Measurements from ENCODE around the gene HDAC4.

HDAC4 gene

GRCh38 chr2:239001794-239002193 is 399.0 kb downstream of the HDAC4 start:
- Histone ChIP-seq H3K27ac (no peak overlapping the region), H3K9ac (no peak overlapping the region), H3K27me3 (no peaks in the 10 kb centered on the region), H3K4me1 (peaks cover 0 to 4% (median 2%) of the 10 kb centered on the region in 10 experiments; a peak in 16 of 20 replicates), H3K4me3 (no peak overlapping the region), H3K4me2 (no peak overlapping the region), H4K20me1 (no peaks in the 10 kb centered on the region), H3K36me3 (no peaks in the 10 kb centered on the region), H3K9me3 (replicated peaks in 1 of 11) (peaks cover 13 to 30% (median 23%) of the 10 kb centered on the region in 11 experiments; a peak in 21 of 22 replicates)
- TF ChIP-seq Cebpa-rat (IDR thresholded peaks at IDR 0.05) = no peak

GRCh38 chr2:239000500-239001073 is 400.2 kb downstream of the HDAC4 start:
- H3K9me3 ChIP-seq (replicated peaks in 1 of 11) = peaks cover 13 to 32% (median 23%) of the 10 kb centered on the region in 11 experiments; a peak in 21 of 22 replicates
- no peak overlapping the region for H3K27ac ChIP-seq
- no peaks in the 10 kb centered on the region for H3K36me3 ChIP-seq
- no peaks in the 10 kb centered on the region for H3K27me3 ChIP-seq
- H3K9ac ChIP-seq = no peak overlapping the region
- no peak for TF ChIP-seq Cebpa-rat (IDR thresholded peaks at IDR 0.05)
- H3K4me3 ChIP-seq = no peak overlapping the region
- no peaks in the 10 kb centered on the region for H4K20me1 ChIP-seq
- no peak overlapping the region for H3K4me2 ChIP-seq
- no peaks in the 10 kb centered on the region for H3K4me1 ChIP-seq

- TF ChIP-seq Cebpa-rat (IDR thresholded peaks at IDR 0.05) = no peak
- Histone ChIP-seq H3K27me3 (no peaks in the 10 kb centered on the region), H3K27ac (no peak overlapping the region), H3K9ac (no peak overlapping the region), H3K4me2 (no peak overlapping the region), H3K9me3 (replicated peaks in 1 of 11) (peaks cover 16 to 36% (median 26%) of the 10 kb centered on the region in 11 experiments), H3K4me3 (no peak overlapping the region), H3K36me3 (no peaks in the 10 kb centered on the region), H4K20me1 (no peaks in the 10 kb centered on the region), H3K4me1 (no peaks in the 10 kb centered on the region)
Observed at GRCh38 chr2:239000089-239000488, 400.7 kb downstream of the HDAC4 start.

- peaks cover 23 to 44% (median 33%) of the 10 kb centered on the region in 11 experiments for H3K9me3 ChIP-seq (replicated peaks in 1 of 11)
- H4K20me1 ChIP-seq = no peaks in the 10 kb centered on the region
- no peak overlapping the region for H3K4me3 ChIP-seq
- H3K27ac ChIP-seq = no peak overlapping the region
- H3K4me1 ChIP-seq = no peaks in the 10 kb centered on the region
- TF ChIP-seq Cebpa-rat (IDR thresholded peaks at IDR 0.05) = no peak
- H3K36me3 ChIP-seq = no peaks in the 10 kb centered on the region
- no peak overlapping the region for H3K4me2 ChIP-seq
- H3K27me3 ChIP-seq = no peaks in the 10 kb centered on the region
- no peak overlapping the region for H3K9ac ChIP-seq
Observed at GRCh38 chr2:238999291-238999741, 401.5 kb downstream of the HDAC4 start.

DNA sequence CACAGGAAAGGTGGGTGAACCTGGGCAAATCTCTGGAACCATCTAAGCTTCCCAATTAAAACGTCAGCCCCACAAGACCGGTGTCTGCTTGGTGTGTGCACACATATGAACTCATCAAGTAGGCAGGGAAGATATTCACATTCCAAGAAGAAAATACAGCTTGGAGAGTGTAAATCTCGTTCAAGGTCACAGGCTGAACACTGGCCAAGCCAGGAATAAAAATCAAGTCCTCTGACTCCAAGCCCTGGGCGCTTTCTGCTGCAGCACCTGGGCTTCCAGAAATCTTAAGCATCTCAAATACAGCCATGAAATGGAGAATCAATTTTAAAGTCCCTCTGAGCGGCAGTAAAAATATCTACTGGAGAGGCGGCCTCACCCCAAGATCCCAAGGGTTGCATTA is 402.0 kb downstream of the HDAC4 start:
- peaks cover 28 to 49% (median 39%) of the 10 kb centered on the region in 11 experiments for H3K9me3 ChIP-seq (replicated peaks in 1 of 11)
- no peak for TF ChIP-seq Cebpa-rat (IDR thresholded peaks at IDR 0.05)
- H3K27ac ChIP-seq = no peak overlapping the region
- H3K4me1 ChIP-seq = no peaks in the 10 kb centered on the region
- H3K36me3 ChIP-seq = no peaks in the 10 kb centered on the region
- H4K20me1 ChIP-seq = no peaks in the 10 kb centered on the region
- H3K4me3 ChIP-seq = no peak overlapping the region
- H3K4me2 ChIP-seq = no peak overlapping the region
- no peak overlapping the region for H3K9ac ChIP-seq
- H3K27me3 ChIP-seq = no peaks in the 10 kb centered on the region

Measured in BLaER1 treated with 17β-estradiol and CSF1 and Interleukin-3, amounts not matched to agents 10 nM and 100 nM (cell line).